Peyer's patch (tissue), 4 donors: ENCODE data around the gene SELE.

Experiments used
- POLR2A ChIP-seq, 2 donors: fragments of 450-650 bp; IDR thresholded peaks; one replicate each; pipeline ENCODE4 v1.5.1; 2017; ENCODE audit warnings: antibody characterized with exemption in 2 of 2, mild to moderate bottlenecking in 2 of 2, moderate library complexity in 2 of 2
- TF ChIP-seq, protein P1 (sequence below), 6 experiments: fragments of 450-650 bp in 4 of 6; fragments of 200-600 bp in 2 of 6; sonication (generic) in 1 of 6; IDR thresholded peaks; one replicate each; pipeline ENCODE4 v1.5.1; 2017 to 2019; ENCODE audit warnings: antibody characterized with exemption in 6 of 6, mild to moderate bottlenecking in 3 of 6, moderate library complexity in 1 of 6

DNA sequence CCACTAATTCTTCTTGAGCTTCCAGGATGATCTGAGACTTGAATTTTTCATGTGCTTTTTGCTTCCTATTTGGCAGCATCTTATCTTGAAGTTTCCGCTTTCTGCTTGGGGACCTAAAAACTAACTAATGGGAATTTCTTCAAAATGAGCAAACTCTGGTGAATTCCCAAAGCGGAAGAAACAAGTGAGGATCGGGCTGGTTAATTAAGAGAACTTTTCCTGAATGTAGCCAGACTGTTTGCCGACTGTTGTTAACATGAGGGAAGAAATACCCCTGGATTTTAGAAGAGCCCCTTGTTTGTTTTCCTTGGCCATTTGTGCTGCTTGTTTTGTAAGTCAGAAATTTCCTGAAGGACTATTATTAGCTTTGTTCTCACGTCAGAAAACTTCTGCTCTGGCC lies 6.1 kb upstream of the SELE start:
- TF ChIP-seq, protein P1, sequence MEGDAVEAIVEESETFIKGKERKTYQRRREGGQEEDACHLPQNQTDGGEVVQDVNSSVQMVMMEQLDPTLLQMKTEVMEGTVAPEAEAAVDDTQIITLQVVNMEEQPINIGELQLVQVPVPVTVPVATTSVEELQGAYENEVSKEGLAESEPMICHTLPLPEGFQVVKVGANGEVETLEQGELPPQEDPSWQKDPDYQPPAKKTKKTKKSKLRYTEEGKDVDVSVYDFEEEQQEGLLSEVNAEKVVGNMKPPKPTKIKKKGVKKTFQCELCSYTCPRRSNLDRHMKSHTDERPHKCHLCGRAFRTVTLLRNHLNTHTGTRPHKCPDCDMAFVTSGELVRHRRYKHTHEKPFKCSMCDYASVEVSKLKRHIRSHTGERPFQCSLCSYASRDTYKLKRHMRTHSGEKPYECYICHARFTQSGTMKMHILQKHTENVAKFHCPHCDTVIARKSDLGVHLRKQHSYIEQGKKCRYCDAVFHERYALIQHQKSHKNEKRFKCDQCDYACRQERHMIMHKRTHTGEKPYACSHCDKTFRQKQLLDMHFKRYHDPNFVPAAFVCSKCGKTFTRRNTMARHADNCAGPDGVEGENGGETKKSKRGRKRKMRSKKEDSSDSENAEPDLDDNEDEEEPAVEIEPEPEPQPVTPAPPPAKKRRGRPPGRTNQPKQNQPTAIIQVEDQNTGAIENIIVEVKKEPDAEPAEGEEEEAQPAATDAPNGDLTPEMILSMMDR (IDR thresholded peaks at IDR 0.05) = no peak
- TF ChIP-seq POLR2A (IDR thresholded peaks at IDR 0.05) = no peak
